ENCODE results near the gene THOC1. TPM values are rescaled to one million over a fixed set of nuclear protein-coding genes. Genes with fewer than 3 reads are reported as not detected.
"Not testable (repeated sequence)": the region's sequence is repeated elsewhere in the genome, so short reads cannot be mapped to it uniquely, and the experiment has no call there.

Gene THOC1
- total RNA-seq, 1 donor from 2014 or later, result 68.6 TPM

- TF ChIP-seq, protein P1, sequence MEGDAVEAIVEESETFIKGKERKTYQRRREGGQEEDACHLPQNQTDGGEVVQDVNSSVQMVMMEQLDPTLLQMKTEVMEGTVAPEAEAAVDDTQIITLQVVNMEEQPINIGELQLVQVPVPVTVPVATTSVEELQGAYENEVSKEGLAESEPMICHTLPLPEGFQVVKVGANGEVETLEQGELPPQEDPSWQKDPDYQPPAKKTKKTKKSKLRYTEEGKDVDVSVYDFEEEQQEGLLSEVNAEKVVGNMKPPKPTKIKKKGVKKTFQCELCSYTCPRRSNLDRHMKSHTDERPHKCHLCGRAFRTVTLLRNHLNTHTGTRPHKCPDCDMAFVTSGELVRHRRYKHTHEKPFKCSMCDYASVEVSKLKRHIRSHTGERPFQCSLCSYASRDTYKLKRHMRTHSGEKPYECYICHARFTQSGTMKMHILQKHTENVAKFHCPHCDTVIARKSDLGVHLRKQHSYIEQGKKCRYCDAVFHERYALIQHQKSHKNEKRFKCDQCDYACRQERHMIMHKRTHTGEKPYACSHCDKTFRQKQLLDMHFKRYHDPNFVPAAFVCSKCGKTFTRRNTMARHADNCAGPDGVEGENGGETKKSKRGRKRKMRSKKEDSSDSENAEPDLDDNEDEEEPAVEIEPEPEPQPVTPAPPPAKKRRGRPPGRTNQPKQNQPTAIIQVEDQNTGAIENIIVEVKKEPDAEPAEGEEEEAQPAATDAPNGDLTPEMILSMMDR (IDR thresholded peaks at IDR 0.05), result no peak
- H3K9me3 Mint-ChIP-seq, result no peaks in the 10 kb centered on the region
- H3K36me3 Mint-ChIP-seq (ENCODE audit: low read depth), result no peaks in the 10 kb centered on the region
- H3K4me3 Mint-ChIP-seq, result no peak overlapping the region
- no peak overlapping the region for H3K27ac Mint-ChIP-seq
- ATAC-seq (ENCODE audit: low read depth) (no peak), DNase-seq (no peak)
- peaks cover 9% of the 10 kb centered on the region for H3K27me3 Mint-ChIP-seq
- no peaks in the 10 kb centered on the region for H3K4me1 Mint-ChIP-seq
- POLR2A ChIA-PET, result no interaction called here
- intact Hi-C loops (cut with micrococcal nuclease), result no loop called here
- CTCF ChIA-PET, result no interaction called here
Measured at GRCh38 chr18:293536-293935, 25.7 kb upstream of the THOC1 start.

DNA sequence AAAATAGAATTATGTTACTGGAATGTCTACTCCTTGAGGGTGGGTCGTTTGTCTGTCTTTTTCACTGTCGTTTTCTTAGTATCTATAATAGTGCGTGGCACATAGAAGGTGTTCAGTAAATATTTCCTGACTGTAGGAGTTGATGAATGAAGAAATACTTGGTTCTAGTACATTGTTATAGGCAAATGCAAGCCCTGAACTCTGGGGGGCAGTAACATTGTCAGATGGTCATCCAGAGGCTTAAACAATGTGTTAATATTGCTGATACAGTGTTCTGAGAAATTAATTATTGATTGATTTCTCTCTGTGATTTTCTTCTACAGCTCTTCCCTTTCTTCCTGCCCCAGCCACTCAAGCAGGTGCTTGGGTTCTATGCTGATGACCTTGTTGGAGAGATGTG, 24.4 kb upstream of the THOC1 start:
- no peaks in the 10 kb centered on the region for H3K9me3 Mint-ChIP-seq
- TF ChIP-seq, protein P1 (IDR thresholded peaks at IDR 0.05), result no peak
- intact Hi-C loops (cut with micrococcal nuclease), result no loop called here
- POLR2A ChIA-PET, result no interaction called here
- CTCF ChIA-PET, result no interaction called here
- no peaks in the 10 kb centered on the region for H3K36me3 Mint-ChIP-seq (ENCODE audit: low read depth)
- no peaks in the 10 kb centered on the region for H3K4me1 Mint-ChIP-seq
- peaks cover 9% of the 10 kb centered on the region for H3K27me3 Mint-ChIP-seq
- ATAC-seq (ENCODE audit: low read depth) (no peak), DNase-seq (no peak)
- no peak overlapping the region for H3K4me3 Mint-ChIP-seq
- H3K27ac Mint-ChIP-seq, result no peak overlapping the region

DNA sequence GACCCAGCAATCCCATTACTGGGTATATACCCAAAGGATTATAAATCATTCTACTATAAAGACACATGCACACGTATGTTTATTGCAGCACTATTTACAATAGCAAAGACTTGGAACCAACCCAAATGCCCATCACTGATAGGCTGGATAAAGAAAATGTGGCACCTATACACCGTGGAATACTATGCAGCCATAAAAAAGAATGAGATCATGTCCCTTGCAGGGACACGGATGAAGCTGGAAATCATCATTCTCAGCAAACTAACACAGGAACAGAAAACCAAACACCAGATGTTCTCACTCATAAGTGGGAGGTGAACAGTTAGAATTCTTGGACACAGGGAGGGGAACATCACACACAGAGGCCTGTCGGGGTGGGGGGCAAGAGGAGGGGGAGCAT, 22.1 kb upstream of the THOC1 start:
- H3K4me3 Mint-ChIP-seq; ATAC-seq (ENCODE audit: low read depth); H3K27ac Mint-ChIP-seq; CTCF ChIA-PET; H3K27me3 Mint-ChIP-seq; DNase-seq; POLR2A ChIA-PET; intact Hi-C loops (cut with micrococcal nuclease); H3K4me1 Mint-ChIP-seq; H3K9me3 Mint-ChIP-seq; H3K36me3 Mint-ChIP-seq (ENCODE audit: low read depth): not testable (repeated sequence)

DNA sequence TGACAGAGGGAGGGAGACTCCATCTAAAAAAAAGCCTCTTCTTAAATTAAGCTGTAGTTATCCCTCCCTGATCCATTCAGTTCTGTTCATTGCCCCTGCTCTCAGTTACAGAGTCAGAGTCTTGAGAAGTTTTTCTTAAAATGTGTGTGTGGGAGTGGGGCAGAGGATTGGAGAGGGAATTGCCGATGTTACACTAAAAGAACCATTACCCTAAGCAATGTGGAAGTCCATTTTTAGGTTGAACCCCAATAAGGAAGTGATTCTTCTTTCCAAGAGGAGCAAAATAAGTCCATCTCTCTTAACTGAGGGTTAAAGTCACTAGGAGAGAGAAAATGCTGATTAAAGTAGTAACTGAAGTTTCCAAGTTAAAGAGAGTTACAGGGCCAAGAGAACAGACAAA, 21.2 kb upstream of the THOC1 start:
- intact Hi-C loops (cut with micrococcal nuclease), result no loop called here
- ATAC-seq (ENCODE audit: low read depth) (no peak), DNase-seq (no peak)
- Mint-ChIP-seq H3K27ac (no peak overlapping the region), H3K4me1 (no peaks in the 10 kb centered on the region), H3K36me3 (ENCODE audit: low read depth) (no peaks in the 10 kb centered on the region), H3K9me3 (no peaks in the 10 kb centered on the region), H3K27me3 (peaks cover 9% of the 10 kb centered on the region), H3K4me3 (no peak overlapping the region)
- TF ChIP-seq, protein P1 (IDR thresholded peaks at IDR 0.05), result no peak
- POLR2A ChIA-PET, result no interaction called here
- CTCF ChIA-PET, result no interaction called here

- intact Hi-C loops (cut with micrococcal nuclease), result no loop called here
Measured at GRCh38 chr18:286515-287310, 18.9 kb upstream of the THOC1 start.

More at GRCh38 chr18:286515-287310, 18.9 kb upstream of the THOC1 start:
- H3K9me3 Mint-ChIP-seq, result no peaks in the 10 kb centered on the region
- no peak overlapping the region for H3K4me3 Mint-ChIP-seq
- H3K4me1 Mint-ChIP-seq, result no peaks in the 10 kb centered on the region
- POLR2A ChIA-PET, result no interaction called here
- ATAC-seq (ENCODE audit: low read depth) (no peak), DNase-seq (no peak)
- H3K36me3 Mint-ChIP-seq (ENCODE audit: low read depth), result no peaks in the 10 kb centered on the region
- CTCF ChIA-PET, result no interaction called here
- H3K27me3 Mint-ChIP-seq, result peaks cover 6% of the 10 kb centered on the region
- H3K27ac Mint-ChIP-seq, result no peak overlapping the region
- TF ChIP-seq, protein P1 (IDR thresholded peaks at IDR 0.05), result no peak
